Smooth muscle cell (in vitro differentiated cells): ENCODE data around the gene PHKA2. TPM values are rescaled to one million over a fixed set of nuclear protein-coding genes. Genes with fewer than 3 reads are reported as not detected.

Experiments
- DNase-seq: peaks from one replicate; lab custom pipeline; 2025; ENCODE audit not compliant: unreplicated experiment; lab: John Stamatoyannopoulos, UW
- H2AFZ ChIP-seq: fragments of 200-600 bp; sonication (generic); 2 replicates; pipeline ENCODE4 v1.6.0; 2016; ENCODE audit warnings: antibody characterized with exemption, low read depth, mild to moderate bottlenecking
- H3F3A ChIP-seq: fragments of 200-600 bp; sonication (generic); 2 replicates; pipeline ENCODE4 v1.6.0; 2017; ENCODE audit warnings: antibody characterized with exemption, low read depth
- H3K27ac ChIP-seq: fragments of 200-600 bp; sonication (generic); 2 replicates; pipeline ENCODE4 v1.5.1; 2016; ENCODE audit warnings: low read depth, mild to moderate bottlenecking
- H3K27me3 ChIP-seq: fragments of 200-600 bp; sonication (generic); 2 replicates; pipeline ENCODE4 v1.6.1; 2016; ENCODE audit warnings: low read depth, mild to moderate bottlenecking
- H3K36me3 ChIP-seq: fragments of 200-600 bp; sonication (generic); 2 replicates; pipeline ENCODE4 v1.5.1; 2016; ENCODE audit warnings: low read depth
- H3K4me1 ChIP-seq: fragments of 200-600 bp; sonication (generic); 2 replicates; pipeline ENCODE4 v1.5.1; 2016; ENCODE audit warnings: low read depth
- H3K4me2 ChIP-seq: fragments of 200-600 bp; sonication (generic); 2 replicates; pipeline ENCODE4 v1.6.0; 2016; ENCODE audit warnings: mild to moderate bottlenecking
- H3K4me3 ChIP-seq: fragments of 200-600 bp; sonication (generic); 2 replicates; pipeline ENCODE4 v1.5.1; 2016; ENCODE audit warnings: mild to moderate bottlenecking
- H3K79me2 ChIP-seq: fragments of 200-600 bp; sonication (generic); 2 replicates; pipeline ENCODE4 v1.6.0; 2016; ENCODE audit warnings: low read depth, mild to moderate bottlenecking
- H3K9ac ChIP-seq: fragments of 200-600 bp; sonication (generic); 2 replicates; pipeline ENCODE4 v1.6.0; 2016; ENCODE audit warnings: low read depth
- H3K9me3 ChIP-seq: fragments of 200-600 bp; sonication (generic); replicated peaks from 2 replicates; pipeline ENCODE4 v1.5.1; 2016; ENCODE audit warnings: low read depth
- H4K20me1 ChIP-seq: fragments of 200-600 bp; sonication (generic); 2 replicates; pipeline ENCODE4 v1.6.0; 2016; ENCODE audit warnings: low read depth
- WGBS: methylation state at CpG from one replicate; pipeline ENCODE4 v1.1.7; 2016; ENCODE audit warnings: low lambda C conversion rate; 5-methylcytosine and 5-hydroxymethylcytosine counted together
- polyA plus RNA-seq: library from polyadenylated mRNA; unstranded; fragments of >200 nt; fragmentation: Nextera tagmentation; extraction: Ambion mirVana; gene quantifications from 2 replicates; pipeline ENCODE4 v1.2.1, GENCODE V29; 2016
- total RNA-seq: library from RNA; depleted of rRNA; stranded (reverse); fragments of >200 nt; gene quantifications from 2 replicates; pipeline ENCODE4 v1.2.3, GENCODE V29; 2014
- TF ChIP-seq, protein P1 (sequence below): fragments of 200-600 bp; sonication (generic); IDR thresholded peaks from 2 replicates; pipeline ENCODE4 v1.5.1; 2017; ENCODE audit warnings: borderline replicate concordance, mild to moderate bottlenecking, antibody characterized with exemption; ENCODE audit not compliant: insufficient read depth, poor library complexity, severe bottlenecking

Gene PHKA2
- total and polyA plus RNA-seq, 2 experiments from 2014 or later = 7.3 to 22.7 TPM

- Histone ChIP-seq H3K27ac (no peak overlapping the region), H3K9ac (no peak overlapping the region), H3K4me1 (peaks cover 2% of the 10 kb centered on the region), H3K36me3 (no peaks in the 10 kb centered on the region), H3F3A (no peaks in the 10 kb centered on the region), H3K79me2 (no peaks in the 10 kb centered on the region), H3K4me3 (no peak overlapping the region), H3K27me3 (no peaks in the 10 kb centered on the region), H3K9me3 (no peaks in the 10 kb centered on the region), H3K4me2 (no peak overlapping the region), H2AFZ (no peak overlapping the region), H4K20me1 (no peaks in the 10 kb centered on the region)
- WGBS = 87% methylated on average over 22 of the region's 24 CpGs
- no peak for DNase-seq
- TF ChIP-seq, protein P1, sequence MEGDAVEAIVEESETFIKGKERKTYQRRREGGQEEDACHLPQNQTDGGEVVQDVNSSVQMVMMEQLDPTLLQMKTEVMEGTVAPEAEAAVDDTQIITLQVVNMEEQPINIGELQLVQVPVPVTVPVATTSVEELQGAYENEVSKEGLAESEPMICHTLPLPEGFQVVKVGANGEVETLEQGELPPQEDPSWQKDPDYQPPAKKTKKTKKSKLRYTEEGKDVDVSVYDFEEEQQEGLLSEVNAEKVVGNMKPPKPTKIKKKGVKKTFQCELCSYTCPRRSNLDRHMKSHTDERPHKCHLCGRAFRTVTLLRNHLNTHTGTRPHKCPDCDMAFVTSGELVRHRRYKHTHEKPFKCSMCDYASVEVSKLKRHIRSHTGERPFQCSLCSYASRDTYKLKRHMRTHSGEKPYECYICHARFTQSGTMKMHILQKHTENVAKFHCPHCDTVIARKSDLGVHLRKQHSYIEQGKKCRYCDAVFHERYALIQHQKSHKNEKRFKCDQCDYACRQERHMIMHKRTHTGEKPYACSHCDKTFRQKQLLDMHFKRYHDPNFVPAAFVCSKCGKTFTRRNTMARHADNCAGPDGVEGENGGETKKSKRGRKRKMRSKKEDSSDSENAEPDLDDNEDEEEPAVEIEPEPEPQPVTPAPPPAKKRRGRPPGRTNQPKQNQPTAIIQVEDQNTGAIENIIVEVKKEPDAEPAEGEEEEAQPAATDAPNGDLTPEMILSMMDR = no peak
Measured at GRCh38 chrX:18890724-18891547, 93.0 kb downstream of the PHKA2 start.

GRCh38 chrX:18890049-18890381 is 93.9 kb downstream of the PHKA2 start:
- H3K27ac ChIP-seq = no peak overlapping the region
- no peaks in the 10 kb centered on the region for H3K36me3 ChIP-seq
- H3K27me3 ChIP-seq = no peaks in the 10 kb centered on the region
- no peak overlapping the region for H3K9ac ChIP-seq
- no peak overlapping the region for H2AFZ ChIP-seq
- H3K4me1 ChIP-seq = peaks cover 4% of the 10 kb centered on the region
- DNase-seq = no peak
- 78% methylated on average over 7 of the region's 7 CpGs for WGBS
- no peaks in the 10 kb centered on the region for H3K79me2 ChIP-seq
- no peaks in the 10 kb centered on the region for H3K9me3 ChIP-seq
- no peaks in the 10 kb centered on the region for H3F3A ChIP-seq
- H4K20me1 ChIP-seq = no peaks in the 10 kb centered on the region
- H3K4me3 ChIP-seq = no peak overlapping the region
- no peak overlapping the region for H3K4me2 ChIP-seq
- TF ChIP-seq, protein P1 = no peak

DNA sequence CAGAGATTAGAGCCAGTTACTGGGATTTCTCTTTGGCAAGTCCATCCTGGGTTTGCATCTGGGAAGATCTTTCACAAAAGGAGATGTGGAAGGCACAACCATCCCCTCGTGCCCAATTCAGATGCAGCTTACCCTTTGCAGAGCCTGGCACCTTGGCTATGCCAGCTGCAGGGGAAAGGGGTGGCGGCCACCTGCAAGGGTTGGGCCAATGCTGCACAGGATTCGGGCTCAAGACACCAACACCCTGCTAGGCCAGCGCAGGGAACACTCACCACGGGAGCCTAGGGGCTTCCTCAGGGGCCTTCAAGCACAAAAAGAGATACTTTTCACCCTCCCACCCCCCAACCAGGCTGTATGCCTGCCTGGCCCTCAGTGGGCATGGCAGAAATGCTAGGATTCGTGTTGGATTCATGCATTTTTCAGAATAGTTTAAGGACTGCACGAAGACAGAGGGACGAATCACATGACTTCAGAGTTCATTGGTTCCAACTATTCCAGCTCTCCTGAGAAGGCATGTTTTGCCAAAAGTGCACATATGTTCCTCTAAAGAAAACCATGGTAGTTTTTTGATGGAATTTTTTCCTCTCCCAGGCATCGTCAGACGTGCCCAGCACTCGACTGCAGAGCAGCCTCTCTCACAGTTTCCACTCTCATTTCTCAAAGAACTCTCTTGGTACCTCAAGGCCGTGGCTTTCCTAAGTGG is 94.4 kb downstream of the PHKA2 start:
- Histone ChIP-seq H3K27ac (no peak overlapping the region), H3K79me2 (no peaks in the 10 kb centered on the region), H3K4me2 (no peak overlapping the region), H4K20me1 (no peaks in the 10 kb centered on the region), H3K4me3 (no peak overlapping the region), H3K27me3 (no peaks in the 10 kb centered on the region), H3K36me3 (no peaks in the 10 kb centered on the region), H3F3A (no peaks in the 10 kb centered on the region), H3K9ac (no peak overlapping the region), H2AFZ (no peak overlapping the region), H3K9me3 (no peaks in the 10 kb centered on the region), H3K4me1 (peaks cover 4% of the 10 kb centered on the region)
- TF ChIP-seq, protein P1 = no peak
- WGBS = 73% methylated on average over 12 of the region's 12 CpGs
- DNase-seq = no peak
